NT2/D1 (cell line): ENCODE data around the gene C5orf46.

Experiments used
- YY1 ChIP-seq: IDR thresholded peaks from 2 replicates; pipeline ENCODE4 v1.6.1; 2011; ENCODE audit not compliant: insufficient read length, insufficient read depth
- ZNF274 ChIP-seq: IDR thresholded peaks from 2 replicates; pipeline ENCODE4 v1.6.1; 2011; ENCODE audit warnings: mild to moderate bottlenecking, low read depth, low read length

- no peak for TF ChIP-seq ZNF274
- no peak for TF ChIP-seq YY1
Measured at GRCh38 chr5:147856801-147857200, 49.5 kb downstream of the C5orf46 start.
